ENCODE data around the gene SYNE3.
A peak's percentile ranks its signal among the peaks of the same experiment; 100 is the strongest.

SYNE3 gene

DNA sequence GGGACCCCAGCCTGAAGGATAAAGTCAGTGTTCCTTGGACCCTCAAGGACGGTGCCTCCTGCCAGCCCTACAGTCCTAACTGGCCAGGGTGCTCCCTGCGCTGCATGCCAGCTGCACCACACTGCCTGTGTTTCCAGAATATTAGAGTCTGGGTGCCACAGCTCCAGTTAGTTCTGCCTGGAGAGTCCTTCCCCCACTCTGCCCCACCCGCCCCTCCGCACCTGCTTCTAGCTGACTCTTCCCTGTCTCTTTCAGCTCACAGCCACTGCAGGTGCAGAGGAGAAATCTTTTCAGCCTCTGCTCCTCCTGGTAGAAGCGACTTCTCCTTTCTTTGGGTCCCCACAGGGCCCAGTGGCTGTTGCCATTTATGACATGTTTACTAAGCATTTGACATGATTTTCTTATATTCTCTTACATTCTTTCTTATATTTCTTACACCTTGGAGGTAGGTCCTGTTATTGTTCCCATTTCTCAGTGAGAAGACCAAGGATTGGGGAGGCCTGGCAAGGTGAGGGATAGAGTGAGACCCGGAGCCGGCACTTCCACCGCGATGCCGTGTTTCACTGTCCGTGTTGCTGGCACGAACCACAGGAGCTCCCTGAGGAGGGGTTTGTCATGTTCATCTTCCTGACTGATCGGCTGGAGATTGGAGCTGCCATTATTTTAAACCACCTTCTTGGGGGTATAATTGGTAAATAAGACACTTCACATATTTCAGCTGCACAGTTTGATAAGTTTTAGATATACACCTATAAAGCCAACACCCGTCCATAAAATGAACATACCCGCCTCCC, 29.4 kb downstream of the SYNE3 start:
- H3K36me3 ChIP-seq (ENCODE audit: control insufficient read depth, insufficient read depth, low read length) = no peaks in the 10 kb centered on the region
- H3K4me3 ChIP-seq (ENCODE audit: extremely low read depth, insufficient read depth, low read length, poor library complexity, severe bottlenecking) = no peak overlapping the region
- WGBS, 2 experiments (ENCODE audit: insufficient coverage in 2 of 2) = 78 to 90% methylated on average over 11 to 12 of the region's 15 CpGs
- no peaks in the 10 kb centered on the region for H3K9me3 ChIP-seq (ENCODE audit: control insufficient read depth, low read length)
- peaks cover 46% of the 10 kb centered on the region for H3K4me1 ChIP-seq (ENCODE audit: control insufficient read depth, insufficient read depth, low read length, poor library complexity, severe bottlenecking)
- H3K27ac ChIP-seq (ENCODE audit: low read depth, low read length, severe bottlenecking) = no peak overlapping the region

DNA sequence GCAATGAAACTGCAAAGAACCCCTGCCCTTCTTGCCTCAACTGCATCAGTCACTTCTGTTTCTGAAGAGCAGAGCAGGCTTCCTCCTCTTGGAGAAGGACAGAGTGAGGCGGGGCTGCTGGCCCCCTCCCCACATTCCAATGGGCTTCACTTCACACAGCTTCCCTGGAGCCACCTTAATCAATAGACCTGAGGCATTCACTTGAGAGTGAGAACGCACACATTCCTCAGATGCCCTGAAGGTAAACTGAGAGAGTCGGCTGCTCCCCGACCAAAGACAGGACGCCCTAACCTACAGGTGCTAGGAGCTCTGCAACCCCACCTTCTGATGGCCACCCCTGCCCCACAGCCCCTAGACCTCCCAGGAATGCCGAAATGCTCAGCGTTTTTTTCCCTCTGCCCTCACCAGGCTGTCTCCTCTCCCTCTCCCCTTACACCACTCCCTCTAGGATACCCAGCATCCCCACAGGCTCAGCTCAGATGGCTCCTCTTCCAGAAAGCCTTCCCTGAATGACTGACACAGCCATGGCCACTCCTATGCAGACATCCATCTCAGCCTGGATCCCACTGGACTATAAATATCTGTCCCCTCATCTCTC, 31.1 kb downstream of the SYNE3 start:
- no peak overlapping the region for H3K27ac ChIP-seq (ENCODE audit: low read depth, low read length, severe bottlenecking)
- H3K36me3 ChIP-seq (ENCODE audit: control insufficient read depth, insufficient read depth, low read length) = no peaks in the 10 kb centered on the region
- H3K4me3 ChIP-seq (ENCODE audit: extremely low read depth, insufficient read depth, low read length, poor library complexity, severe bottlenecking) = no peak overlapping the region
- peaks cover 63% of the 10 kb centered on the region for H3K4me1 ChIP-seq (ENCODE audit: control insufficient read depth, insufficient read depth, low read length, poor library complexity, severe bottlenecking)
- no peaks in the 10 kb centered on the region for H3K9me3 ChIP-seq (ENCODE audit: control insufficient read depth, low read length)
- WGBS, 2 experiments (ENCODE audit: insufficient coverage in 2 of 2) = 27 to 38% methylated on average over 6 of the region's 7 CpGs

DNA sequence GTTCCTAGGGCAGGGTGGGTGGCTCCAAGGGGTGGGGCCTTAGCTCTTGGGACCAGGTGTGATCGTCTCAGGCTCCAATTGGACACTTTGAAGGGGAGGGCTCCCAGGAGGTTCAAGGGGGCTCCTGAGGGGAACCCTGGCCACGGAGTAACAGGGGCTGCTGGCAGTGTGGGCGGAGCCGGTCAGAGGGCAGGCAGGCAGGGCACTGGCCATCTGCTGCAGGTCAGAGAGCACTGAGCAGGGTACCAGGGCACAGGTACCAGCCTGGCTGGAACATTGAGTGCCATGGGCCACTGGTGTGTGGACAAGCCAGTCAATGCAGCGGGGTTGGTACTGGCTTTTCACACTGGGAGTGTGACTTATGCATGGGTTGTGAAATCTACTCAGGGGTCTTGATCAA, 32.2 kb downstream of the SYNE3 start:
- no peaks in the 10 kb centered on the region for H3K36me3 ChIP-seq (ENCODE audit: control insufficient read depth, insufficient read depth, low read length)
- H3K27ac ChIP-seq (ENCODE audit: low read depth, low read length, severe bottlenecking) = no peak overlapping the region
- WGBS, 2 experiments (ENCODE audit: insufficient coverage in 2 of 2) = 89 to 92% methylated on average over 5 of the region's 5 CpGs
- H3K4me1 ChIP-seq (ENCODE audit: control insufficient read depth, insufficient read depth, low read length, poor library complexity, severe bottlenecking) = peaks cover 70% of the 10 kb centered on the region
- H3K4me3 ChIP-seq (ENCODE audit: extremely low read depth, insufficient read depth, low read length, poor library complexity, severe bottlenecking) = no peak overlapping the region
- H3K9me3 ChIP-seq (ENCODE audit: control insufficient read depth, low read length) = no peaks in the 10 kb centered on the region

GRCh38 chr14:95483309-95484165, 32.9 kb downstream of the SYNE3 start:
- WGBS, 2 experiments (ENCODE audit: insufficient coverage in 2 of 2) = 62 to 75% methylated on average over 10 to 11 of the region's 14 CpGs
- Histone ChIP-seq H3K4me3 (ENCODE audit: extremely low read depth, insufficient read depth, low read length, poor library complexity, severe bottlenecking) (no peak overlapping the region), H3K36me3 (ENCODE audit: control insufficient read depth, insufficient read depth, low read length) (no peaks in the 10 kb centered on the region), H3K27ac (ENCODE audit: low read depth, low read length, severe bottlenecking) (peak overlapping the region; percentile 89), H3K9me3 (ENCODE audit: control insufficient read depth, low read length) (no peaks in the 10 kb centered on the region), H3K4me1 (ENCODE audit: control insufficient read depth, insufficient read depth, low read length, poor library complexity, severe bottlenecking) (peaks cover 64% of the 10 kb centered on the region)

- Histone ChIP-seq H3K4me1 (ENCODE audit: control insufficient read depth, insufficient read depth, low read length, poor library complexity, severe bottlenecking) (peaks cover 68% of the 10 kb centered on the region), H3K4me3 (ENCODE audit: extremely low read depth, insufficient read depth, low read length, poor library complexity, severe bottlenecking) (no peak overlapping the region), H3K27ac (ENCODE audit: low read depth, low read length, severe bottlenecking) (peak overlapping the region; percentile 89), H3K36me3 (ENCODE audit: control insufficient read depth, insufficient read depth, low read length) (no peaks in the 10 kb centered on the region), H3K9me3 (ENCODE audit: control insufficient read depth, low read length) (no peaks in the 10 kb centered on the region)
- WGBS, 2 experiments (ENCODE audit: insufficient coverage in 2 of 2) = 84 to 90% methylated on average over 12 of the region's 12 CpGs
These were observed 33.7 kb downstream of the SYNE3 start for GRCh38 chr14:95482627-95483308.

DNA sequence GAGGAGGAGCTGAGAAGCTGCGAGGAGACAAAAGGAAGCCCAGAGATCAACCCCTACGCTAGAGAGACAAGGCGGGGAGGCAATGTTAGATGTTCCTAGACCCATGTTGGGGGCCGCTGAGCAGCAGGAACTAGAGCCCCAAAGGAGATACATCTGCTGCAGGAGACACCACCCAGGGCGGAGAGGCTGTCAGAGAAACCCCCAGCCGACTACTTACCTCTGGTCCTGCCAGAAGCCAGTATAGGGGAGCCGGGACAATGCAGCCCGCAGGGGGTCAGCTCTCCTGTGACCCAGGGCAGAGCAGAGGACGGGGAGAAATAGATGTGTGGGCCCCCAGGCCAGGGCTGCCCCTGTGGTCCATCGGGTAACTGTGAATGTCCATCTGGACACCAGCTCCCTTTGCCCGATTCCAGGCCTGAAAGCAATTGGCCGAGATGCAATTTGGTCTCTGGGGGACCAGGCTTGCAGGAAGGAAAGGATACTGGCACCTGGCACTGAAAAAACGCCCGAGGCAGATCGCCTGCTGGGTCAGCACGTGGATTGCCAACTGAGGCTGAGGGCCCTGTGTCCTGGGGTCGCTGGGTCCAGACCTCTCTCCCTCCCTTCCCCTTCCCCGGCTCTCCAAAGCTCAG, 34.9 kb downstream of the SYNE3 start:
- WGBS, 2 experiments (ENCODE audit: insufficient coverage in 2 of 2) = 89 to 92% methylated on average over 14 to 17 of the region's 18 CpGs
- no peaks in the 10 kb centered on the region for H3K9me3 ChIP-seq (ENCODE audit: control insufficient read depth, low read length)
- no peaks in the 10 kb centered on the region for H3K36me3 ChIP-seq (ENCODE audit: control insufficient read depth, insufficient read depth, low read length)
- H3K27ac ChIP-seq (ENCODE audit: low read depth, low read length, severe bottlenecking) = no peak overlapping the region
- no peak overlapping the region for H3K4me3 ChIP-seq (ENCODE audit: extremely low read depth, insufficient read depth, low read length, poor library complexity, severe bottlenecking)
- peaks cover 68% of the 10 kb centered on the region for H3K4me1 ChIP-seq (ENCODE audit: control insufficient read depth, insufficient read depth, low read length, poor library complexity, severe bottlenecking)

- H3K27ac ChIP-seq (ENCODE audit: low read depth, low read length, severe bottlenecking) = no peak overlapping the region
- H3K9me3 ChIP-seq (ENCODE audit: control insufficient read depth, low read length) = no peaks in the 10 kb centered on the region
- WGBS, 2 experiments (ENCODE audit: insufficient coverage in 2 of 2) = 77 to 91% methylated on average over 4 to 8 of the region's 9 CpGs
- H3K4me3 ChIP-seq (ENCODE audit: extremely low read depth, insufficient read depth, low read length, poor library complexity, severe bottlenecking) = no peak overlapping the region
- no peaks in the 10 kb centered on the region for H3K36me3 ChIP-seq (ENCODE audit: control insufficient read depth, insufficient read depth, low read length)
- H3K4me1 ChIP-seq (ENCODE audit: control insufficient read depth, insufficient read depth, low read length, poor library complexity, severe bottlenecking) = peaks cover 69% of the 10 kb centered on the region
These were observed 35.6 kb downstream of the SYNE3 start for GRCh38 chr14:95480887-95481226.

- WGBS, 2 experiments (ENCODE audit: insufficient coverage in 2 of 2) = 86 to 87% methylated on average over 11 of the region's 11 CpGs
- Histone ChIP-seq H3K4me1 (ENCODE audit: control insufficient read depth, insufficient read depth, low read length, poor library complexity, severe bottlenecking) (peaks cover 65% of the 10 kb centered on the region), H3K36me3 (ENCODE audit: control insufficient read depth, insufficient read depth, low read length) (no peaks in the 10 kb centered on the region), H3K27ac (ENCODE audit: low read depth, low read length, severe bottlenecking) (no peak overlapping the region), H3K9me3 (ENCODE audit: control insufficient read depth, low read length) (no peaks in the 10 kb centered on the region), H3K4me3 (ENCODE audit: extremely low read depth, insufficient read depth, low read length, poor library complexity, severe bottlenecking) (no peak overlapping the region)
These were observed 36.2 kb downstream of the SYNE3 start for GRCh38 chr14:95480109-95480886.

DNA sequence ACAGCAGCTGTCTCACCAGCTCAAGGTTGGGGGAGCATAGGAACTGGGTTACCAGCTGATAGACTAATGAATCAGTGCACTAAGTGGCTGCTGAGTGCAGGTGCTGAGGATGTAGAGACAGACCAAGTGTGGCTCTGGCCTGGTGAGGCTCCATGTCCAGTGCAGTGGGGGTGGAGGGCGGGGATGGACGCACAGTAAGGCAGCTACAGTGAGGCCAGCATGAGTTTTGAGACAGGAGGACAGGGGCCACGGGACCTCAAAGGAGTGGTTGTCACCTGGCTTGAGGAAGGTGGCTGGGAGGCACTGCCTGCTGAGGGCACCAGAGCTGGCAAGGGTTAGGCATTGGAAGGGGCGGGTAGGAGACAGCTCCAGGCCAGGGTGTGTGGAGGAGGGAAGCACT, 37.0 kb downstream of the SYNE3 start:
- no peaks in the 10 kb centered on the region for H3K9me3 ChIP-seq (ENCODE audit: control insufficient read depth, low read length)
- H3K36me3 ChIP-seq (ENCODE audit: control insufficient read depth, insufficient read depth, low read length) = peaks cover 6% of the 10 kb centered on the region
- no peak overlapping the region for H3K4me3 ChIP-seq (ENCODE audit: extremely low read depth, insufficient read depth, low read length, poor library complexity, severe bottlenecking)
- WGBS, 2 experiments (ENCODE audit: insufficient coverage in 2 of 2) = 94% methylated on average over 2 to 4 of the region's 4 CpGs
- H3K27ac ChIP-seq (ENCODE audit: low read depth, low read length, severe bottlenecking) = no peak overlapping the region
- H3K4me1 ChIP-seq (ENCODE audit: control insufficient read depth, insufficient read depth, low read length, poor library complexity, severe bottlenecking) = peaks cover 57% of the 10 kb centered on the region

Data from mesodermal cell (in vitro differentiated cells).